Measurements from ENCODE around the gene RAB6C.
"Not testable (repeated sequence)": the region's sequence is repeated elsewhere in the genome, so short reads cannot be mapped to it uniquely, and the experiment has no call there.

RAB6C gene

DNA sequence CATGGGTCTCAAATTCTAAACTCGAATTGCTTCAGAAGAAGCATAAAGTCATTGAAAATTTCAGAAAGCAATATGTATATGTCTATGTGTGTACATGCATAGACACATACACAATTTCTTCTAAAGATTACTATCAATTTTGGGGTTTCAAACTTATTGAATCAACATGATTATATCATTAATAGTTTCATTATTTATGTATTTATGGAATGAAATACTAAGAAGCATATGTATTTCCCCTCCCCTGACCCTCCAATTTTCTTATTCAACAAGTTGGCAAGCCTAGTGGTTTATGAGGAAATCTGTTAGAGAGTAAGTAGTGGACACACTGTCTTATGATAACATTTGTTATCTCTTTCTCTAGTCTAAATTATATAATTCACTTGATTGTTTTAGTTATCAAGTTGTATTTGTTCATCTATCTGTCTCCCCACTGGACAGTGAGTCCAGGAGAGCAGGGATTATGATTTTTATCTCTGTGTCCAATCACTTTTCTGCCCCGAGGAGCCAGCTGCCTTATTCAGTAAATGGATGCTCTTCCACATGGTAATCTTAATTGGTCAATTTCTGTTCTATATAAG, 17.3 kb downstream of the RAB6C start:
- not testable (repeated sequence) for DNase-seq (ENCODE audit: low spot score)

DNA sequence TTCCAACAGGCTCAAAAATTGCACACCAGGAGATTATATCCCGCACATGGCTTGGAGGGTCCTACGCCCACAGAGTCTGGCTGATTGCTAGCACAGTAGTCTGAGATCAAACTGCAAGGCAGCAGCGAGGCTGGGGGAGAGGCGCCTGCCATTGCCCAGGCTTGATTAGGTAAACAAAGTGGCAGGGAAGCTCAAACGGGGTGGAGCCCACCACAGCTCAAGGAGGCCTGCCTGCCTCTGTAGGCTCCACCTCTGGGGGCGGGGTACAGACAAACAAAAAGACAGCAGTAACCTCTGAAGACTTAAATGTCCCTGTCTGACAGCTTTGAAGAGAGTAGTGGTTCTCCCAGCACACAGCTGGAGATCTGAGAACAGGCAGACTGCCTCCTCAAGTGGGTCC, 19.3 kb downstream of the RAB6C start:
- not testable (repeated sequence) for DNase-seq (ENCODE audit: low spot score)

DNA sequence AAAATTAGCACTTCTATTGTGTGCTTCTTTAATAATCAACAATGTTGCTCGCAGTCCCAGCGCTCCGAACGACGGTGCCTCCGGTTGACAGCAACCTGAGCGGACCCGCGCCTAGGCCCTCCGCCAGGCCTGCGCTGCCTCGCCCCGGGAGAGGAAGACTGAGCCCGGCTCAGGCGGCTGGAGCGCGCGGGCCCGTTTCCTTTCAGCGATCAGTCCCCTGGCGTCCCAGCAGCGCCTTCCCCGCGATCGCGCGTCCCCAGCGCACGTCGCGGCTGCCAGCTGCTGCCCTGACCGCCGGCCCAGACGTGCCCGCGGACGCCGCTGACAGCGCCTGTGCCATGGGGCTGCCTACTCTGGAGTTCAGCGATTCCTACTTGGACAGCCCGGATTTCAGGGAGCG, 26.4 kb downstream of the RAB6C start:
- DNase-seq (ENCODE audit: low spot score): not testable (repeated sequence)

DNA sequence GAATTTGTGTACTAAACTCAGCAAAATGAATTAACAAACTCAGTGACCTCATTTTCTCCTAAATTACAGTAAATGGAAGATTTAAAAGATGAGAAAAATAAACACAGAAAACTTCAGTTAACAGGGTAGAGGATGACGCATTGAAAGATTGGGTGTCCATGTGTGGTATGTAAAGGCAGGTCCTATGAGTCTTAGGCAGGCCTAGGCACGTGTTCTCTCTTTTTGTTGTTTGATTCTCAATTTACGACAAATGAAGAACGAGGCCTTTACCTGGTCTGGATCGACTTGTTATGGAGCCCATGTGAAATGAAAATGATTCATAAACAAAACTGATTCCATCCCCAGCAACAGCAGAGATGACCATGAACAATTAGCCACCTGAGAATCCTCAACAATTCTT, 37.2 kb downstream of the RAB6C start:
- DNase-seq (ENCODE audit: low spot score): not testable (repeated sequence)

DNA sequence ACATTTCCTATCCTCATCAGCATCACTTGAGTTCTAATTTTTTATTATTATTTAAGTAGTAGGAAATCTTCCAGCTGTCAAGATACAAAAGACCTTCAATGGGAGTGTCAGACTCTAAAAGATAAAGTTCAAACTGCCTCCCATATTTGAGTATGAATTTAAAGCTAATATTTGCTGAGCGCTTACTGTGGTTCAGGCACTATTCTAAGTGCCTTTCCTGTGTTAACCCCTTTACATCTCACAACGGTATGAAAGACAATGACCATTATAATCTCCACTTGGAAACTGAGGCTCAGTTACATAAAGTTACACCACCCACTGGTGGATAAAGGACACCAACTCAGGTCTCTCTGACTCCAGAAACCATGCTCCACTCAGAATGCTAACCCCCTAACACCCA, 39.9 kb downstream of the RAB6C start:
- no peak for DNase-seq (ENCODE audit: low spot score)

DNA sequence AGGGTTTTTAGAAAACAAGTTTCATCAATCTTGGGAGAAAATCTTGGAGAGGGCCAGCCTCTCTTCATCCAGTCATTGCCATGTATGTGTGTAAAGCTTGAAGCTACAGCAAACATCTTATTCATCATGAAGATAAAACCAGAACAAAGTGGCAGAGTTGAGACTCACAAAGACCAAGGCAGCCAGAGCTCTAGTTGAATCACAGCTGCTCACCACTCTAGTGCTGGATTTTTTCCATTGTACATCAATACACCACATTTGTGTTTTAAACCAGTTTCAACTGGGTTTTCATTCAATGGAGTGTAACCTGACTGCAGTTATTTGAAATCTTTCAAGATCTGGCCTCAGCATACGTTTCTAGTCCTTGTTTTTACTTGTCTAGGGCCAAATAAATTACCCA, 40.6 kb downstream of the RAB6C start:
- not testable (repeated sequence) for DNase-seq (ENCODE audit: low spot score)

DNA sequence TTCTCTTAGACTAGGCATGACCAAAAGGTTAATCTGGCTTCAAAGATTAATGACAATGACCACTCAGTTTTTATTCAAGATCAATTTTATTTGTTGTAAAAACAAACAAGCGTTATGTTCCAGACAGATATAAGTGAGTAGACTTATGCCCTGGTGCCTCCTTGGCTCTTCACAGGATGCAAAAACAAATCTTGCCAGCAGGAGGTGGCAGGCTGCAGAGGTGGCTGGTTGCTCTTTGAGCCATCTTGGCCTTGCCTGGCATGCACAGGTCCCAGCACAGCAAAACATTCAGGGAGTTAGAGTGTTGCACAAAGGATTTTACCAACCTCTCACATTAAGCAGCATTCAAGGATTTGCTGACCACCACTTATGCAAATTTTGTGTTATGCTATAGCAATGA, 46.5 kb downstream of the RAB6C start:
- not testable (repeated sequence) for DNase-seq (ENCODE audit: low spot score)
